ENCODE data around the gene CBLB. TPM values are rescaled to one million over a fixed set of nuclear protein-coding genes. Genes with fewer than 3 reads are reported as not detected.
A peak's percentile ranks its signal among the peaks of the same experiment; 100 is the strongest.
"Not testable (repeated sequence)": the region's sequence is repeated elsewhere in the genome, so short reads cannot be mapped to it uniquely, and the experiment has no call there.

Gene CBLB
- total and polyA plus RNA-seq, 3 experiments from 2014 or later, result 67.7 to 113 (median 112) TPM

DNA sequence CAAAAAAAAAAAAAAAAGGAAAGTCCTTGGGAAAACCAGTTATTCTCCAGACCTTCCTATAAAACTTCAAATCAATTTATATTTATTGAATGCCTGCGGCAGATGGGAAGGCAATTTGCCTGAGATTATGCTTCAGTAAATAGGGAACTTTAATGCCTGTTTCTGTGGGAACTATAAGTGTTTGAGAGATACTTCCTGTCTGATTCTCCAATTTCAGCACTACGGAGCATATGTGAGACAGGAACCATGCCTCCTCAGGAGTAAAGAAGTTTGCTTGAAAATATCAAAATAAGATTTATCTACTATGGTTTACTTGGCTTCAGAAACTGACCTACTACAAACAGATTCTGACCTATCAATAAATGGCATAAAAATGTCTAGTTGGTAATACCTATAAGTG, 135.5 kb downstream of the CBLB start:
- ChIA-PET POLR2A (no interaction called here), CTCF (no interaction called here)
- Mint-ChIP-seq H3K4me3 (no peak overlapping the region), H3K9me3 (no peaks in the 10 kb centered on the region), H3K27me3 (no peaks in the 10 kb centered on the region), H3K36me3 (peaks cover 22 to 74% (median 26%) of the 10 kb centered on the region in 3 donors), H3K4me1 (peaks cover 23 to 38% (median 28%) of the 10 kb centered on the region in 3 donors), H3K27ac (no peak overlapping the region)
- H3K4me1 ChIP-seq (ENCODE audit: insufficient read depth, low read length), result peaks cover 4% of the 10 kb centered on the region
- no peak for DNase-seq
- H3K27me3 ChIP-seq (ENCODE audit: insufficient read depth, low read length, poor library complexity, severe bottlenecking), result no peaks in the 10 kb centered on the region
- H3K4me3 ChIP-seq (ENCODE audit: low read length), result no peak overlapping the region
- no peak overlapping the region for H3K27ac ChIP-seq (ENCODE audit: low read depth, low read length)
- no peaks in the 10 kb centered on the region for H3K9me3 ChIP-seq (ENCODE audit: low read length)
- H3K36me3 ChIP-seq (ENCODE audit: insufficient read depth, low read length), result no peaks in the 10 kb centered on the region

DNA sequence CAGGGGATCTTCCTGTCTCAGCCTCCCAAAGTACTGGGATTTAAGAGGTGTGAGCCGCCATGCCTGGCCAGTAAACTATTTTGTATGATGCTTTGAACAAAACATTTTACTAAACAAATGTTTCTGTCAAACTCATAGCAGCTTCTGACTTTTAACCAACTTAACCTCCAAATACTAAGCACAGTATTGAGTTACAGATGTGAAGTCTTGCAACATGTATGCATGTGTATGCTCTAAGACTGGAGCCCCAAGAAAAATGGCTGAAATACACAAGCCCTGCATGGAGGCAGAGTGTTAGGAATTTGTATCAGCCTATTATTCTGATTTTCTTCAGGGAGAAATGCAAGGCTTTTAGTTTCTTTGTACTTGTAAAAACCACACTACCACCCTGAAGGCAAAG, 137.1 kb downstream of the CBLB start:
- Mint-ChIP-seq H3K4me1 (peaks cover 26 to 41% (median 33%) of the 10 kb centered on the region in 3 donors), H3K36me3 (peaks cover 38 to 82% (median 42%) of the 10 kb centered on the region in 3 donors), H3K9me3 (peaks cover 7 to 15% (median 13%) of the 10 kb centered on the region in 5 donors), H3K4me3 (no peak overlapping the region), H3K27me3 (no peaks in the 10 kb centered on the region), H3K27ac (peak overlapping the region in 1 of 8 donors; percentile 8)
- POLR2A ChIA-PET, result no interaction called here
- H3K4me3 ChIP-seq (ENCODE audit: low read length), result no peak overlapping the region
- H3K27ac ChIP-seq (ENCODE audit: low read depth, low read length), result no peak overlapping the region
- H3K36me3 ChIP-seq (ENCODE audit: insufficient read depth, low read length), result no peaks in the 10 kb centered on the region
- DNase-seq, result no peak
- CTCF ChIA-PET, result no interaction called here
- peaks cover 4% of the 10 kb centered on the region for H3K4me1 ChIP-seq (ENCODE audit: insufficient read depth, low read length)
- no peaks in the 10 kb centered on the region for H3K9me3 ChIP-seq (ENCODE audit: low read length)
- no peaks in the 10 kb centered on the region for H3K27me3 ChIP-seq (ENCODE audit: insufficient read depth, low read length, poor library complexity, severe bottlenecking)

DNA sequence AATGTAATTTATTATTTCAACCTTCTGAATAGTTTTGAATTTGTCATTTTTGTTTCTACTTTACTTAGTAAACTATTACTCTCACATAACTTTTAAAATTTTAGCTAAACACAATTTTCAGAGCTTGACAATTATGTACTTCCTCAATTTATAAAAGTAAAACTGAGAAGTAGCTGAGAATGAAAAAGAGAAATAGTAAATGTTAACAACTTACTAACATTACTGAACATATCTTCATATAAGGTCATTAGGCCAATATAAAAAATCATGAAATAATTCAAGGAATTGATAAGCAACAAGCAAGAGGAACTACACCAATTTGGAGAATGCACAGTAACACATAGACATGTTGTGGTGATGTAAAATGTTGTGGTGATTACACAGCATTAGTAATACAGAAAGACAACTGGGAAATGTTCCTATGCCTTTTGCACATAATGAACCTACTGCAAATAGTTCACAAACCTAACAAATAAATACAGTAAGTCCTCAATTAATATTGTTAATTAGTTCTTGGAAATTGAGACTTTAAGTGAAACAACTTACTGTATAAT, 137.9 kb downstream of the CBLB start:
- H3K4me3 Mint-ChIP-seq, result no peak overlapping the region
- peaks cover 7 to 15% (median 14%) of the 10 kb centered on the region in 5 donors for H3K9me3 Mint-ChIP-seq
- Histone ChIP-seq H3K27ac (ENCODE audit: low read depth, low read length) (no peak overlapping the region), H3K4me1 (ENCODE audit: insufficient read depth, low read length) (peaks cover 4% of the 10 kb centered on the region), H3K27me3 (ENCODE audit: insufficient read depth, low read length, poor library complexity, severe bottlenecking) (no peaks in the 10 kb centered on the region), H3K36me3 (ENCODE audit: insufficient read depth, low read length) (no peaks in the 10 kb centered on the region), H3K4me3 (ENCODE audit: low read length) (no peak overlapping the region), H3K9me3 (ENCODE audit: low read length) (no peaks in the 10 kb centered on the region)
- no peak for DNase-seq
- H3K36me3 Mint-ChIP-seq, result peaks cover 40 to 79% (median 40%) of the 10 kb centered on the region in 3 donors
- peaks cover 27 to 38% (median 33%) of the 10 kb centered on the region in 3 donors for H3K4me1 Mint-ChIP-seq
- CTCF ChIA-PET, result no interaction called here
- no peak overlapping the region for H3K27ac Mint-ChIP-seq
- H3K27me3 Mint-ChIP-seq, result no peaks in the 10 kb centered on the region
- POLR2A ChIA-PET, result interaction anchor here (0.6 kb wide), 1 partner anchor 136 kb away, joined by 3 read pairs; no protein-coding TSS in a partner anchor

DNA sequence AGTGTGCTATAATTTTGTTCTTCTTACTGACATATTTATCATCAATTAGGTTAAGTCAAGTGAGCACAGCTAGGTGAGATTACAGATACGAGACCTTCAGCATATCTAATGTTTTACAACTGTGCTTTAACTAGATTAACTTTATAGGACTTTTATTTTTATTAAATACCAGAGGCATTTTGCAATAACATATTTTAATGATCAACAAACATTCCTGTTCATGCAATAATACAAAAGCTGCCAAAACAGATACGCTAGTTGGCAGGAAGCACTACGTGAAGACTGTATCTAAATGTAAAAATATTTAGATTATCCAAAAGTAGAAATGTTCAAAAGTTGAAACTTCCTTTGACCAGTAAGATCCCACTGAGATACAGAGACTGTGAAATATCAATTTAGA, 139.1 kb downstream of the CBLB start:
- no peak overlapping the region for H3K27ac ChIP-seq (ENCODE audit: low read depth, low read length)
- H3K27me3 ChIP-seq (ENCODE audit: insufficient read depth, low read length, poor library complexity, severe bottlenecking), result no peaks in the 10 kb centered on the region
- no peaks in the 10 kb centered on the region for H3K36me3 ChIP-seq (ENCODE audit: insufficient read depth, low read length)
- POLR2A ChIA-PET, result no interaction called here
- Mint-ChIP-seq H3K27me3 (no peaks in the 10 kb centered on the region), H3K36me3 (peaks cover 38 to 74% (median 39%) of the 10 kb centered on the region in 3 donors), H3K9me3 (peaks cover 7 to 15% (median 14%) of the 10 kb centered on the region in 5 donors), H3K27ac (no peak overlapping the region), H3K4me1 (peaks cover 31 to 46% (median 37%) of the 10 kb centered on the region in 3 donors), H3K4me3 (no peak overlapping the region)
- no peak for DNase-seq
- CTCF ChIA-PET, result no interaction called here
- no peaks in the 10 kb centered on the region for H3K9me3 ChIP-seq (ENCODE audit: low read length)
- no peak overlapping the region for H3K4me3 ChIP-seq (ENCODE audit: low read length)
- peaks cover 4% of the 10 kb centered on the region for H3K4me1 ChIP-seq (ENCODE audit: insufficient read depth, low read length)

DNA sequence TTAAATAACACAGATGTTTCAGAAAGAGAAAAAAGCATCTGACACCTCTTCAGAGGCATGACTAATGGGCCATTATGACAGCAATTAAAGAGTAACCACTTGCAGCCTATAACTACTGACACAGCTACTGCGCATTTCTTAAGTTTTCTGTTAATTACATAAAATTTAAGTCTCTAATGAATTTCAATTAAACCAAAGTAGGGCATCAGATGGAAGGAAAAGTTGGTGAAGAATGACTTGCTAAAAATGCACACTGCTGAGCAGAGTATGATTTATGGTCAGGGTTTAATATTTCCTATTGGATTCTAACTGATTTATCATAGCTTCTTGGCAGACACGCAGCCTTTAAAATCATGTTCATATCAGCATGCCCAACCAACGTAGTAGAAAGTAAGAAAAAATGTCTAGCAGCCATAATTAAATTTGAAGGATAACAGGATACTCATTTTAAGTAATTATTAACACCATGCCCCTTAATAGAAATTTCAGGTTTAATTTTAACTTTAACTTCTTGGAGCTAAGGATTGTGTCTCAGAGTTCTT, 140.0 kb downstream of the CBLB start:
- ChIA-PET POLR2A (no interaction called here), CTCF (no interaction called here)
- H3K4me1 ChIP-seq (ENCODE audit: insufficient read depth, low read length), result peaks cover 4% of the 10 kb centered on the region
- no peak overlapping the region for H3K4me3 ChIP-seq (ENCODE audit: low read length)
- H3K27me3 Mint-ChIP-seq, result no peaks in the 10 kb centered on the region
- no peaks in the 10 kb centered on the region for H3K27me3 ChIP-seq (ENCODE audit: insufficient read depth, low read length, poor library complexity, severe bottlenecking)
- peak overlapping the region in 1 of 8 donors; percentile 41 for H3K27ac Mint-ChIP-seq
- H3K27ac ChIP-seq (ENCODE audit: low read depth, low read length), result no peak overlapping the region
- H3K36me3 ChIP-seq (ENCODE audit: insufficient read depth, low read length), result no peaks in the 10 kb centered on the region
- peaks cover 7 to 15% (median 14%) of the 10 kb centered on the region in 5 donors for H3K9me3 Mint-ChIP-seq
- DNase-seq, result no peak
- H3K9me3 ChIP-seq (ENCODE audit: low read length), result no peaks in the 10 kb centered on the region
- H3K36me3 Mint-ChIP-seq, result peaks cover 36 to 69% (median 39%) of the 10 kb centered on the region in 3 donors
- peaks cover 36 to 52% (median 44%) of the 10 kb centered on the region in 3 donors for H3K4me1 Mint-ChIP-seq
- H3K4me3 Mint-ChIP-seq, result no peak overlapping the region

DNA sequence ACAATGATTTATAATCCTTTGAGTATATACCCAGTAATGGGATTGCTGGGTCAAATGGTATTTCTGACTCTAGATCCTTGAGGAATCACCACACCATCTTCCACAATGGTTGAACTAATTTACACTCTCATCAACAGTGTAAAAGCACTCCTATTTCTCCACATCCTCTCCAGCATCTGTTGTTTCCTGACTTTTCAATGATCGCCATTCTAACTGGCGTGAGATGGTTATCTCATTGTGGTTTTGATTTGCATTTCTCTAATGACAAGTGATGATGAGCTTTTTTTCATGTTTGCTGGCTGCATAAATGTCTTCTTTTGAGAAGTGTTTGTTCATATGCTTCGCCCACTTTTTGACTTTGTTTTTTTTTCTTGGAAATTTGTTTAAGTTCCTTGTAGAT, 141.8 kb downstream of the CBLB start:
- H3K4me3 Mint-ChIP-seq, result peak overlapping the region in 1 of 7 donors; percentile 29
- H3K9me3 ChIP-seq (ENCODE audit: low read length); H3K4me1 ChIP-seq (ENCODE audit: insufficient read depth, low read length); H3K36me3 ChIP-seq (ENCODE audit: insufficient read depth, low read length); POLR2A ChIA-PET; H3K27me3 Mint-ChIP-seq; DNase-seq; H3K27ac ChIP-seq (ENCODE audit: low read depth, low read length); CTCF ChIA-PET; H3K4me3 ChIP-seq (ENCODE audit: low read length); H3K27me3 ChIP-seq (ENCODE audit: insufficient read depth, low read length, poor library complexity, severe bottlenecking): not testable (repeated sequence)
- H3K27ac Mint-ChIP-seq, result peak overlapping the region in 3 of 8 donors; percentile 46 to 69 (median 54)
- peaks cover 26 to 62% (median 35%) of the 10 kb centered on the region in 3 donors for H3K36me3 Mint-ChIP-seq
- peaks cover 46 to 65% (median 57%) of the 10 kb centered on the region in 3 donors for H3K4me1 Mint-ChIP-seq
- peaks cover 7 to 15% (median 14%) of the 10 kb centered on the region in 5 donors for H3K9me3 Mint-ChIP-seq

DNA sequence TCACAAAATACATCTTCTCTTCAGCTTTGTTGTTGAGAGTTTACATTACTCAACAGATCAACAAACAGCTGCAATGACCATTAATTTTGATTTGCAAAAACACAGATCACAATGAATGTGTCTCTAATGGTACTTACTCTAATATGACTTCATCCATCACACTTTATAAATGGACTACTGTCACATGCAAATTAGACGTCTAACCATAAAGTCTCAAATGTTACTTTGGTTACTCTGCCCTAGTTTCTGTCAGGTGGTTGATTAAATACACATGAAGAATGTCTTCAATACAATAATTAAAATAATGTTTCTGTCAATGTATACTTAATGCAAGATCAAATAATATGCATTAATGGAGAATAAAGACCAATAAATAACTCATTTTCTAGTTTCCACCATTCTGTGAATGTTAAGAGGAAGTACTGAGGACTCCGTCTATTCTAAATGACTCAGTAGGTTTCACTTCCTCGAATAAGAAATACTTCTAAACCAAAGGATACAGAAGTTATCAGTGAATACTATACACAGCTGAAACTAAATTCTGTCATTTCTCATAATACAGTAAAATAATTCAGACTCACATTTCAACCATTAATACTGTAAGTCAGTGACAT, 145.8 kb downstream of the CBLB start:
- Mint-ChIP-seq H3K4me3 (peak overlapping the region in 6 of 7 donors; percentile 29 to 65 (median 54)), H3K9me3 (peaks cover 7 to 13% (median 12%) of the 10 kb centered on the region in 5 donors), H3K4me1 (peaks cover 36 to 57% (median 42%) of the 10 kb centered on the region in 3 donors), H3K36me3 (peaks cover 36 to 66% (median 41%) of the 10 kb centered on the region in 3 donors), H3K27ac (peak overlapping the region in 6 of 8 donors; percentile 52 to 86 (median 76)), H3K27me3 (no peaks in the 10 kb centered on the region)
- H3K4me1 ChIP-seq (ENCODE audit: insufficient read depth, low read length), result peaks cover 3% of the 10 kb centered on the region
- H3K9me3 ChIP-seq (ENCODE audit: low read length), result no peaks in the 10 kb centered on the region
- H3K27ac ChIP-seq (ENCODE audit: low read depth, low read length), result no peak overlapping the region
- CTCF ChIA-PET, result interaction anchor here (1.2 kb wide), 1 partner anchor 36 kb away, joined by 4 read pairs; no protein-coding TSS in a partner anchor
- H3K4me3 ChIP-seq (ENCODE audit: low read length), result no peak overlapping the region
- no peaks in the 10 kb centered on the region for H3K27me3 ChIP-seq (ENCODE audit: insufficient read depth, low read length, poor library complexity, severe bottlenecking)
- DNase-seq, result no peak
- peaks cover 21% of the 10 kb centered on the region for H3K36me3 ChIP-seq (ENCODE audit: insufficient read depth, low read length)
- POLR2A ChIA-PET, result interaction anchor here (0.5 kb wide), 1 partner anchor 21 kb away, joined by 3 read pairs; no protein-coding TSS in a partner anchor

DNA sequence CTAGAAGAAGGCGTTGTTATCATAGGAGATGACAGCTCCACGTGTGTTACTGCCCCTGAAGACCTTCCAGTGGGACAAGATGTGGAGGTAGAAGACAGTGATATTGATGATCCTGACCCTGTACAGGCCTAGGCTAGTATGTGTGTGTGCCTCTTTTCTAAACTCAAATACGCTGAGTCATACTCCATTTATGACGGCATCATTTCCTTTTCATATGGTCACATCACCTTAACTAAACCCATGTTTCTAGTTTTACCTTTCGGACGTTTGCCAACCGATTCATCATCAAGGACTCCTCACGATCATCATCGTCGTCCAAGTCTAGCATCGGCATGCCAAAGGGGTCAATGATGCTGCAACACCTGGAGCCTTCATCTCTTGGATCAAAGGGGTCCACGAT, 149.0 kb downstream of the CBLB start:
- peaks cover 35 to 63% (median 45%) of the 10 kb centered on the region in 3 donors for H3K4me1 Mint-ChIP-seq
- Histone ChIP-seq H3K27me3 (ENCODE audit: insufficient read depth, low read length, poor library complexity, severe bottlenecking) (no peaks in the 10 kb centered on the region), H3K4me3 (ENCODE audit: low read length) (no peak overlapping the region), H3K4me1 (ENCODE audit: insufficient read depth, low read length) (peaks cover 3% of the 10 kb centered on the region), H3K27ac (ENCODE audit: low read depth, low read length) (no peak overlapping the region), H3K9me3 (ENCODE audit: low read length) (no peaks in the 10 kb centered on the region), H3K36me3 (ENCODE audit: insufficient read depth, low read length) (peaks cover 21% of the 10 kb centered on the region)
- H3K4me3 Mint-ChIP-seq, result no peak overlapping the region
- no peaks in the 10 kb centered on the region for H3K27me3 Mint-ChIP-seq
- no peak overlapping the region for H3K27ac Mint-ChIP-seq
- ChIA-PET POLR2A (no interaction called here), CTCF (no interaction called here)
- peaks cover 29 to 70% (median 32%) of the 10 kb centered on the region in 3 donors for H3K36me3 Mint-ChIP-seq
- H3K9me3 Mint-ChIP-seq, result no peaks in the 10 kb centered on the region
- no peak for DNase-seq
